Activated naive CD8-positive, alpha-beta T cell treated with anti-CD3 and anti-CD28 coated beads for 36 hours (primary cell): ENCODE data around the gene FICD. TPM values are rescaled to one million over a fixed set of nuclear protein-coding genes. Genes with fewer than 3 reads are reported as not detected.
A peak's percentile ranks its signal among the peaks of the same experiment; 100 is the strongest.
"Not testable (repeated sequence)": the region's sequence is repeated elsewhere in the genome, so short reads cannot be mapped to it uniquely, and the experiment has no call there.

Experiments used
- DNase-seq: peaks from one replicate; pipeline ENCODE4 v3.0.0; 2021
- H3K27ac Mint-ChIP-seq: one replicate; pipeline ENCODE4 v1.8.0; 2022; ENCODE audit warnings: mild to moderate bottlenecking, moderate library complexity, mixed read lengths
- H3K27me3 Mint-ChIP-seq: one replicate; pipeline ENCODE4 v1.8.0; 2022; ENCODE audit warnings: mild to moderate bottlenecking, mixed read lengths
- H3K36me3 Mint-ChIP-seq: one replicate; pipeline ENCODE4 v1.8.0; 2021; ENCODE audit warnings: mild to moderate bottlenecking, mixed read lengths
- H3K4me1 Mint-ChIP-seq: one replicate; pipeline ENCODE4 v1.8.0; 2021; ENCODE audit warnings: mixed read lengths
- H3K4me3 Mint-ChIP-seq: one replicate; pipeline ENCODE4 v1.8.0; 2022; ENCODE audit warnings: mild to moderate bottlenecking, moderate library complexity, mixed read lengths
- H3K9me3 Mint-ChIP-seq: one replicate; pipeline ENCODE4 v1.8.0; 2022; ENCODE audit warnings: mixed read lengths
- total RNA-seq, 2 experiments: library from RNA; stranded (reverse); gene quantifications; one replicate each; pipeline ENCODE4 v1.2.3, GENCODE V29; 2021

Gene FICD
- total RNA-seq, 2 experiments from 2014 or later = 4.2 to 4.3 TPM

GRCh38 chr12:108542320-108542719 lies 27.2 kb downstream of the FICD start:
- Mint-ChIP-seq H3K27me3 (no peaks in the 10 kb centered on the region), H3K4me1 (peaks cover 20% of the 10 kb centered on the region), H3K27ac (no peak overlapping the region), H3K4me3 (no peak overlapping the region), H3K9me3 (no peaks in the 10 kb centered on the region), H3K36me3 (peaks cover 30% of the 10 kb centered on the region)
- DNase-seq = no peak

DNA sequence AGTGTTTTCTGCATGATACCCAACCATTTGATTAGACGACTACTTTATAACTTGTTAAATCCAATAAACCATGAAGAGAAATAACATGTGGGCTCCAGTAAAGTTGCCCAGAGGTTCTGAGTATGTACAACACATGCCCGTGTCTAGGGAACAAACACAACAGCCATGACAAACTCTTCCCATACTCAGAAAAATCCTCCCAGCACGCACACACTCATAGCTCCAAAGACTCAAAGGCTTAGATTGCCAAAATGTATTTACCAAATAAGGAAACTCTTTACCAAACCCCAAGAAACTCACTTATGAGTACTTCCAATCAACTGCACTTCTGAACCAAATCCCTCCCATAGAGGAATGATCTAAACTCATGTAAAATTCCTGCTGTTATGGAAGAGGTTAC lies 28.6 kb downstream of the FICD start:
- Mint-ChIP-seq H3K4me3 (no peak overlapping the region), H3K36me3 (peaks cover 26% of the 10 kb centered on the region), H3K9me3 (no peaks in the 10 kb centered on the region), H3K27me3 (no peaks in the 10 kb centered on the region), H3K4me1 (peaks cover 19% of the 10 kb centered on the region), H3K27ac (no peak overlapping the region)
- no peak for DNase-seq

- H3K27ac Mint-ChIP-seq = no peak overlapping the region
- H3K4me3 Mint-ChIP-seq = no peak overlapping the region
- peaks cover 35% of the 10 kb centered on the region for H3K4me1 Mint-ChIP-seq
- H3K27me3 Mint-ChIP-seq = no peaks in the 10 kb centered on the region
- H3K9me3 Mint-ChIP-seq = no peaks in the 10 kb centered on the region
- no peak for DNase-seq
- H3K36me3 Mint-ChIP-seq = peaks cover 23% of the 10 kb centered on the region
These were observed 32.6 kb downstream of the FICD start for GRCh38 chr12:108547686-108548085.

DNA sequence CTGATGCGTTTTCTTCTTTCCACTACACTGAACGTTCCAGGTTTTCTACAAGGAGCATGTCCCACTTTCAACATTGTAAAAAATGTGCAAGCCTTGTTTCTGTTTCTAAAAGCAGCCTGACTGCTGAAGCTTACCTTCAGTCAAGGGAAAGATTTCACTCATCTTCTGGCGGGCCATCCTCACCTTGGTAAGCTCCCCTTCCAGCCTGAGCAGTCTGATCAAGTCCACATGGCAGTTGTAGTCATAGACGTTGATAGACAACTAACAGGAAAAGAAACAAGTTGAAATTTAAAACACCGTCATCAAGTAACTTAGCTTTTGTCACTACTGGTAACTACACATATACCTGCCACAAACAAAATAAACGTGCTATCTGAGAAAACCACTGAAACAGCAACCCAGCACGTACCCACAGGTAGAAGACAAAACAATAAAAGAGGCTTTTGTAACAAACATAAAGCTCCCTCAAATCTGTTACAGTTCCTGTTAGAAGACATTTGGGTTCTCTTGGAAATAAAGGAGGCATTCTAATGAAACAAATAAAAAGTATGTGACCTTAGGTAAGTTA lies 34.0 kb downstream of the FICD start:
- DNase-seq = no peak
- H3K4me1 Mint-ChIP-seq = peaks cover 42% of the 10 kb centered on the region
- H3K9me3 Mint-ChIP-seq = no peaks in the 10 kb centered on the region
- no peaks in the 10 kb centered on the region for H3K27me3 Mint-ChIP-seq
- no peak overlapping the region for H3K4me3 Mint-ChIP-seq
- peaks cover 22% of the 10 kb centered on the region for H3K36me3 Mint-ChIP-seq
- peak overlapping the region; percentile 29 for H3K27ac Mint-ChIP-seq

DNA sequence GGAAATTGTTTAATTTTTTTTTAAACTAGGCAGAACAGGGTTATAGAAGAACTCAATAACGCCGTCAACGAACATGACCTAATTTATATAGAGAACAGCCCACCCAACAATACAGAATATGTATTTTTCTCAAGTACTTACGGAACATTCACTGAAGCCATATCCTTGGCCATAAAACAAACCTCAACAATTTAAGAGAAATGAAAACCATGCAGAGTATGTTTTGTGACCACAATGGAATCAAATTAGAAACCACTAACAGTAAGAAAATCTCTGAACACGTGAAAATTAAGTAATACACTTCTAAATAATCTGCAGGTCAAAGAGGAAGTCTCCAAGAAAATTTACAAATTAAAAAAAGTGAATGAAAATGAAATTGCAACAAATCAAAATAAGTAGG lies 36.5 kb downstream of the FICD start:
- Mint-ChIP-seq H3K27me3 (no peaks in the 10 kb centered on the region), H3K4me1 (peaks cover 58% of the 10 kb centered on the region), H3K4me3 (peak overlapping the region; percentile 35), H3K27ac (peak overlapping the region; percentile 52), H3K36me3 (peaks cover 16% of the 10 kb centered on the region), H3K9me3 (no peaks in the 10 kb centered on the region)
- no peak for DNase-seq

GRCh38 chr12:108553799-108554198 lies 38.7 kb downstream of the FICD start:
- DNase-seq = no peak

GRCh38 chr12:108555383-108555782 lies 40.3 kb downstream of the FICD start:
- not testable (repeated sequence) for H3K9me3 Mint-ChIP-seq, DNase-seq, H3K4me3 Mint-ChIP-seq, H3K27ac Mint-ChIP-seq, H3K27me3 Mint-ChIP-seq
- Mint-ChIP-seq H3K4me1 (peaks cover 73% of the 10 kb centered on the region), H3K36me3 (peaks cover 20% of the 10 kb centered on the region)

More at GRCh38 chr12:108553799-108554198, 38.7 kb downstream of the FICD start:
- peaks cover 73% of the 10 kb centered on the region for H3K4me1 Mint-ChIP-seq
- no peak overlapping the region for H3K4me3 Mint-ChIP-seq
- H3K9me3 Mint-ChIP-seq = no peaks in the 10 kb centered on the region
- H3K27me3 Mint-ChIP-seq = no peaks in the 10 kb centered on the region
- no peak overlapping the region for H3K27ac Mint-ChIP-seq
- peaks cover 11% of the 10 kb centered on the region for H3K36me3 Mint-ChIP-seq

GRCh38 chr12:108559007-108559655 lies 44.1 kb downstream of the FICD start:
- DNase-seq = no peak
- Mint-ChIP-seq H3K27ac (peak overlapping the region; percentile 100), H3K36me3 (peaks cover 16% of the 10 kb centered on the region), H3K4me1 (peaks cover 55% of the 10 kb centered on the region), H3K27me3 (no peaks in the 10 kb centered on the region), H3K9me3 (no peaks in the 10 kb centered on the region), H3K4me3 (peak overlapping the region; percentile 100)

GRCh38 chr12:108559748-108560147 lies 44.7 kb downstream of the FICD start:
- DNase-seq = no peak
- H3K9me3 Mint-ChIP-seq = no peaks in the 10 kb centered on the region
- H3K4me1 Mint-ChIP-seq = peaks cover 53% of the 10 kb centered on the region
- H3K4me3 Mint-ChIP-seq = peak overlapping the region; percentile 100
- no peaks in the 10 kb centered on the region for H3K27me3 Mint-ChIP-seq
- H3K36me3 Mint-ChIP-seq = peaks cover 22% of the 10 kb centered on the region
- H3K27ac Mint-ChIP-seq = peak overlapping the region; percentile 100

DNA sequence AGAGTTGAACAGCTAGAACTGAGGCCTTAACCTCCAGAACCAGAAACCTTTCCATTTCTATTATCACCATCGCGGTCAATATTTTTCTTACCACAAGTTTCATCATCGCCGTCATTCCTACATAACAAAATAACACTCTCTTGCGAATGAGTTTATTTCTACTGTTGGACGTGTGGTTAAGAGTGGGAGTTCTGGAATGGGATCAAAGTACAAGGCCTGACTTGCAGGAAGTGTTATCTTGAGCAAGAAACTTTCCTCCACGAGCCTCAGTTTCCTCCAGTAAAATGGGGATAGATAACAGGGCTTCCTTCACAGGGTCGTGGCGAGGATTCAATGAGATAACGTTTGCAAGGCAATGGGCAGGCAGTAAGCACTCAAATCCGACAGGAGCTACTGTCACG lies 45.2 kb downstream of the FICD start:
- peak overlapping the region; percentile 100 for H3K4me3 Mint-ChIP-seq
- no peaks in the 10 kb centered on the region for H3K9me3 Mint-ChIP-seq
- H3K27me3 Mint-ChIP-seq = no peaks in the 10 kb centered on the region
- no peak for DNase-seq
- peaks cover 49% of the 10 kb centered on the region for H3K4me1 Mint-ChIP-seq
- peaks cover 24% of the 10 kb centered on the region for H3K36me3 Mint-ChIP-seq
- peak overlapping the region; percentile 100 for H3K27ac Mint-ChIP-seq

- H3K4me1 Mint-ChIP-seq = peaks cover 48% of the 10 kb centered on the region
- peak within 1 kb of the TSS; percentile 100 for H3K27ac Mint-ChIP-seq
- peak; percentile 80 for DNase-seq
- peak within 1 kb of the TSS; percentile 100 for H3K4me3 Mint-ChIP-seq
- peaks cover 27% of the 10 kb centered on the region for H3K36me3 Mint-ChIP-seq
- no peaks in the 10 kb centered on the region for H3K27me3 Mint-ChIP-seq
- H3K9me3 Mint-ChIP-seq = no peaks in the 10 kb centered on the region
These were observed 46.0 kb downstream of the FICD start, which contains the start of gene SART3 for GRCh38 chr12:108560752-108561719. SART3 (minus strand) TSS chr12:108561173; CDS start chr12:108561154, 19 bp downstream.

- H3K36me3 Mint-ChIP-seq = peaks cover 31% of the 10 kb centered on the region
- H3K27ac Mint-ChIP-seq = peak overlapping the region; percentile 100
- no peaks in the 10 kb centered on the region for H3K27me3 Mint-ChIP-seq
- peaks cover 49% of the 10 kb centered on the region for H3K4me1 Mint-ChIP-seq
- no peak for DNase-seq
- no peaks in the 10 kb centered on the region for H3K9me3 Mint-ChIP-seq
- peak overlapping the region; percentile 100 for H3K4me3 Mint-ChIP-seq
These were observed 46.8 kb downstream of the FICD start for GRCh38 chr12:108561852-108562347.

DNA sequence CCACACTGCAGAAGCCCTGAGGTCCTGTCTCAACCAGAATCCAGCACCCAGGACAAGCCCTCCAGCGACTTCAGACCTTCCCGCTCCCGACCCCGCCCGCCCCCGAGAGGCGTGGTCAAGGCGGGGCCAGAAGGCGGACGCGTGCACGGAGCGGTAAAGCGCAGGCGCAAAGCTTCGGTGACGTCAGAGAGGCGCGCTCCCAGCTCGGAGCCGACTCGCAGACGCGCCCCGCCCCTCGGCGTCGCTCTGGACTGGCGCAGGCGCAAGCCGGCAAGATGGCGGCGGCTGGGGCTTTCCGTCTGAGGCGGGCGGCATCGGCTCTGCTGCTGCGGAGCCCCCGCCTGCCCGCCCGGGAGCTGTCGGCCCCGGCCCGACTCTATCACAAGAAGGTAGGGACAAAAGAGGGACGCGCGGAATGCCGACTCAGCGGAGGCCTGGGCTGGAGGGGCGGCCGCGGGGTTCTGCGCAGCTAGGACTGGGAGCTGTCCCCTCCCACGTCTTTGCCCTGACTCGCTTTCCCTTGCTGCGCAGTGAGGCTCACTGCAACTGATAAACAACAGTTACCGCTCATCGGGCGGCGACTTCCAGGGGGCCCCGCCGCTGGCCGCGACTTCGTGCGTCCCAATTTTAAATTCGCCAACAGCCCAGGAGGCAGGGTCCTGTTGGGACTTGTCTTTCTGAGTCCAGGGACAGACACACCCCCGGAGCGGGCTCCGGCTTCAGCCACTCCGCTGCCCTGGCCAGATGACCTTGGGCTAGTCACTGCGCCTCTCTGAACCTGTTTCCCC lies 47.5 kb downstream of the FICD start, which contains the start of gene ISCU:
Gene ISCU (plus strand): TSS at position 249 of the 788 bp plus-strand sequence. CDS start 27 bp downstream, at position 276.
- no peaks in the 10 kb centered on the region for H3K27me3 Mint-ChIP-seq
- peaks cover 34% of the 10 kb centered on the region for H3K36me3 Mint-ChIP-seq
- peak; percentile 100 for DNase-seq
- peak within 1 kb of the TSS; percentile 100 for H3K4me3 Mint-ChIP-seq
- H3K9me3 Mint-ChIP-seq = no peaks in the 10 kb centered on the region
- peak within 1 kb of the TSS; percentile 100 for H3K27ac Mint-ChIP-seq
- peaks cover 52% of the 10 kb centered on the region for H3K4me1 Mint-ChIP-seq

GRCh38 chr12:108563136-108563803 lies 48.2 kb downstream of the FICD start:
- DNase-seq = peak; percentile 86
- peaks cover 55% of the 10 kb centered on the region for H3K4me1 Mint-ChIP-seq
- H3K4me3 Mint-ChIP-seq = peak overlapping the region; percentile 100
- H3K36me3 Mint-ChIP-seq = peaks cover 39% of the 10 kb centered on the region
- peak overlapping the region; percentile 88 for H3K27ac Mint-ChIP-seq
- no peaks in the 10 kb centered on the region for H3K27me3 Mint-ChIP-seq
- no peaks in the 10 kb centered on the region for H3K9me3 Mint-ChIP-seq
